GM21447 (cell line): ENCODE data around the gene CBLIF.
A peak's percentile ranks its signal among the peaks of the same experiment; 100 is the strongest.
"Not testable (repeated sequence)": the region's sequence is repeated elsewhere in the genome, so short reads cannot be mapped to it uniquely, and the experiment has no call there.

Experiments
- ATAC-seq: cut with Tn5 transposase; IDR thresholded peaks from one replicate; pipeline ENCODE4 v1.9.1; 2021; ENCODE audit not compliant: unreplicated experiment

CBLIF gene

DNA sequence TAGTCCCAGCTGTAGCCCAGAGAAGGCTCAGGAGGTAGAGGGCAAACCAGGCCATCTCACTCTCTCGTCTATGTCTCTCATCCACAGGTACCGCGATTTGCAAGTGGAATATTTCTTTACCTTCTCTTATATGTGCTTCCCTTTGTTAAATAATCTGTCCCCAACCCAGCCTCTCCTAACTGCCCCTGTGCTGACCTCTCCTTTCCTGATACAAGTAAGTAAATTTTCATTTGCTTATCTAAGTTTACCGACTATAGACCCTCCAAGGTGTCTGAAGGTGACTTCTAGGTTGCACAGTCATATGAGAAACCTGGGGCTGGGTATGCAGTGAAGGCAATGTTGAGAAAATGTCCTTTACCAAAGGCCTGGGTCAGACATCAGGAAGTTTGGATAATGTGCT is at the start of gene CBLIF:
Gene CBLIF (minus strand): TSS at position 101 of the 400 bp plus-strand sequence. CDS start 46 bp downstream, at position 55.
- ATAC-seq = no peak

- no peak for ATAC-seq
These were observed 49.3 kb upstream of the CBLIF start for GRCh38 chr11:59894616-59895015.

GRCh38 chr11:59891781-59892181 is 46.5 kb upstream of the CBLIF start:
- no peak for ATAC-seq

DNA sequence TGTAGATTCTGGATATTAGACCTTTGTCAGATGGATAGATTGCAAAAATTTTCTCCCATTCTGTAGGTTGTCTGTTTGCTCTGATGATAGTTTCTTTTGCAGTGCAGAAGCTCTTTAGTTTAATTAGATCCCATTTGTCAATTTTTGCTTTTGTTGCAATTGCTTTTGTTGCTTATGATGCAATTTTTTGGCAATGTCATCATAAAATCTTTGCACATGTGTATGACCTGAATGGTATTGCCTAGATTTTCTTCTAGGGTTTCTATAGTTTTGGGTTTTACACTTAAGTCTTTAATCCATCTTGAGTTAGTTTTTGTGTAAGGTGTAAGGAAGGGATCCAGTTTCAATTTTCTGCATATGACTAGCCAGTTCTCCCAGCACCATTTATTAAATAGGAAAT is 41.9 kb upstream of the CBLIF start:
- ATAC-seq = not testable (repeated sequence)

DNA sequence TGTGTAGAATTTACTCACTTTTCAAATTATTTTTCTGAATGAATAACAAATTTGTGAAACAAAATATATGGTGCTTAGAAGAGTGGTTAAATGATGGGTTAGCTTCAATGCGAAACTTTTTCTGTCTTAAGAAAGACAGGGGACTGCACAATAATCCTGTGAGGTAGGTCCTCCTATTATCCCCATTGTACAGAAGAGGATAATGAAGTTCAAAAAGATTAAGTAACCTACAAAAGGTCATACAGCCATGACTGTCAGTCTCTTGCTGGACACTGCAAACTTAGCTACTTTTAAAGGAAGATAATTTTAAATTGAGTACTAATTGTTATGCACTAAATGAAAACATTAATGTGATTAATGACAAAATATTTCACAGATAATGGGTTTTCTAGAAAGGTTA is 38.3 kb upstream of the CBLIF start:
- no peak for ATAC-seq

DNA sequence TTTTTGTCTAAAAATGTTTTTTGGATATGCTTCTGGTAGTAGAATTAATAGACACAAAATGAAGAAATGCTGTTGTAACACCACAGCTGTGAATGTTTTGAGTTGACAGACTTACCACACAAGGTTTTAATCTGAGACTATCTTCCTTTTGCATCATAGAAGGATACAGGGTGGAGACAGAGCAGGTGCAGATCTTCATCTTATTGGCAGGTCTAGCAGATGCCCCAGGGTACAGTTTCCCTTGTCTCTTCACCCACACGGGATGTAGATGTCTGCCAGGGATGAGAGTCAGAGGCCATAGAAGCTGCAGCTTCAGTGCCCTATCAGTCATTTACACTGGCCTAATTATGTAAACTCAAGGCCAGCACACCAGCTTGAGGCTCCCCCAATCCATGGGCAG is 34.3 kb upstream of the CBLIF start:
- ATAC-seq = no peak

GRCh38 chr11:59878575-59878974 is 33.3 kb upstream of the CBLIF start, which contains the start of gene OOSP3:
Gene OOSP3 (plus strand): TSS chr11:59878782. CDS start chr11:59878809, 27 bp downstream.
- no peak for ATAC-seq

DNA sequence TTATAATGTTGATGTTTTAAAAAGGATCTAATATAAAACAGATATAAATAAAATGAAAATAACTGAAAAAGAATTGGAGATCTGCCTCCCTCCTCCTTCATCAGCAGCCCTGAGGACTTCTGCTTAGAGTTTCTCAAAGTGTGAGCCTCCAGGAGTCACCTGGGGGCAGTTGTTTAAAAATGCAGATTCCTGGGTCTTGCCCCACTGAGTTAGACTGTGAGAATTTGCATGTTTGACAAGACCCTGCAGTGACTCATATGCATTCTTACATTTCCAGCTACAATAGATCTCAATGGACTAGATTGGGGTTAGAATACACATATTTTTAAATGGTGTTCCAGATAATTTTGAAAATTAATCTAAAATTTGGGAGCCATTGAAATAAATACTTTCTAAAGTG is 32.5 kb upstream of the CBLIF start:
- ATAC-seq = no peak

DNA sequence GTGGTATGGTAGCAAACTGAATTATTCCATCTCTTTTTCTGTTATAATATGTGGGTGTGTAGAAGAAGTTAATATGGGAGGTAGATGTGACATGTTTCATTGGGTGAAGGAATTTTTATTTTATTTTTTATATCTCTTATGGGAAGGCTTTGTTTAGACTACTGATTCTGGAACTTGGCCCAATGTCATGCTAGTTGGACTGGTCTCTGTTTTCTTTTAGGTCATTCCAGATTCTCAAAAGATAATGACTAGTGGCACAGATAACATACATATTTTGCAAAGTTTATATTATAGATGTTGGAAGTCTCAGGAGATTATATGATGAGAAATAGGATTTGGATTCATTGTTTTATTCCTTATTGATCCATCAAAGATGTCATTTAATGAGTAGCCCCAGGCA is 32.0 kb upstream of the CBLIF start:
- no peak for ATAC-seq

- ATAC-seq = no peak
These were observed 30.7 kb upstream of the CBLIF start for GRCh38 chr11:59875856-59876519.

DNA sequence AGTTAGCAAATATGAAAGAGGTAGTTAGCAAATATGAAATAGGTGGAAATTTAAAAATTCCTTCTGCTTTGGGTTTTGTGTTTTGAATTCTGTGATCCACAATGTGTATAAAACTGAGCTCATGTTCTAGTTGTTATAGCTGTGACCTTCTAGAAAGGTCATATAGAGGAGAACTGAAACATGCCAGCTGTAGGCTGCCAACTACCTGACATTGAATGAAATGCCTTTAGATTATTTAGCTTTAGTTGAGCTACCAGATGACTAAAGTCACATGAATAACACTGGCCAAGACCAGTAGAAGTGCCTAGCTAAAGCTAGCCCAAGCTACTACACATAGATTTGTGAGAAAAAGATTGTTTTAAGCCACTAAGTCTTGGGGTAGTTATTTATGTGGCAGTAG is 26.8 kb upstream of the CBLIF start:
- no peak for ATAC-seq

- ATAC-seq = no peak
These were observed 22.6 kb upstream of the CBLIF start for GRCh38 chr11:59867946-59868345.

- ATAC-seq = no peak
These were observed 21.5 kb upstream of the CBLIF start for GRCh38 chr11:59866836-59867235.

DNA sequence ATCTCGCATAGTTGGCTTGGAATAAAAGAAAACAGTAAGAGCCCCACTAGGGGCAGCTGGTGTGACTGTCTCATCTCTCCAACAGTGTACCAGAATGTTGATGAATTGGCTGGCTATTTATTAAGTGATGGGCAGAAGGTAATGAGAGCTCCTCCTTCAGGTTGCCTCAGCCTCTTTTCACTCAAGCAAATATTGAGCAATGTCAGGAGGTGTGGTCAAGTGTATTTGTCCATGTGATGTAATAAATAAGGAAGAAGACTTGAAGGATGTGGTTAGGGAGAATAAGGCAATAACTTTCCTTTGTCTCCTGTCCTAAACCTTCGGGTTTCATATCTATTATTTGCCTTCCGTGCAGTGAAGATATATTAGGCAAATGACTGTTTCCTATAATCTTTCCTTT is 21.1 kb upstream of the CBLIF start, which contains the start of gene TCN1:
Gene TCN1 (minus strand): TSS at position 91 of the 400 bp plus-strand sequence. CDS start 17 bp downstream, at position 74.
- ATAC-seq = no peak

- ATAC-seq = no peak
These were observed 19.7 kb upstream of the CBLIF start for GRCh38 chr11:59865031-59865430.

DNA sequence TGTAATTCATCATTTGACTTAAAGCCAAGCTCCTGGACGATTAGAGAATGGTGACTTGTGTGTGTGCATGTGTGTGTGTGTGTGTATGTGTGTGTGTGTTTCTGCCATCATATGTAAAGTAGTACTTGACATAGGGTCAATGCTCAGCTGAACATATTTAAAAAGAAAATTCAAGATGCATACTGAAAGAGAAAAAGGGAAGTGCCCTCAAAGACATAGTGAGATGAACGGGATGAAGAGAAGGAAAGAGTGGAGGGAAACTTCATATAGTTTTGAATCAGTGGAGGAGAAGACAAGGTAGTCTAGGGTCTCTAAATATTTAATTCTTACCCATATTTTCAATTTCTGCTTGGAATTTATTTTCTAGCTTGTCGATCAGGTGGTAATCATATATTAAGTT is 17.0 kb upstream of the CBLIF start:
- no peak for ATAC-seq

- no peak for ATAC-seq
These were observed 14.4 kb upstream of the CBLIF start for GRCh38 chr11:59859673-59860072.

GRCh38 chr11:59857439-59858434 is 12.4 kb upstream of the CBLIF start:
- ATAC-seq = no peak

GRCh38 chr11:59854871-59855270 is 9.6 kb upstream of the CBLIF start:
- no peak for ATAC-seq

- ATAC-seq = not testable (repeated sequence)
These were observed 6.1 kb upstream of the CBLIF start for GRCh38 chr11:59851416-59851815.

DNA sequence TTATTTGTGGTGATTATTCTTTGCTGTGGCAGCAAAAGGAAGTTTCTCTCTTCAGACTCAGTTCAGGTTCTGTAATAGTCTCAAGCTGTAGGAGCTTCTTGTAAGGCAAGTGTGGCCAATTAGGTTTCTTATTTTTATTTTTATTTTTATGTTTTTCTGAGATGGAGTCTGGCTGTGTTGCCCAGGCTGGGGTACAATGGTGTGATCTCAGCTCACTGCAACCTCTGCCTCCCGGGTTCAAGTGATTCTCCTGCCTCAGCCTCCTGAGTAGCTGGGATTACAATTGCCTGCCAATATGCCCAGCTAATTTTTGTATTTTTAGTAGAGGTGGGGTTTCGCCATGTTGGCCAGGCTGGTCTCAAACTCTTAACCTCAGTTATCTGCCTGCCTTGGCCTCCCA is 4.3 kb upstream of the CBLIF start:
- not testable (repeated sequence) for ATAC-seq

DNA sequence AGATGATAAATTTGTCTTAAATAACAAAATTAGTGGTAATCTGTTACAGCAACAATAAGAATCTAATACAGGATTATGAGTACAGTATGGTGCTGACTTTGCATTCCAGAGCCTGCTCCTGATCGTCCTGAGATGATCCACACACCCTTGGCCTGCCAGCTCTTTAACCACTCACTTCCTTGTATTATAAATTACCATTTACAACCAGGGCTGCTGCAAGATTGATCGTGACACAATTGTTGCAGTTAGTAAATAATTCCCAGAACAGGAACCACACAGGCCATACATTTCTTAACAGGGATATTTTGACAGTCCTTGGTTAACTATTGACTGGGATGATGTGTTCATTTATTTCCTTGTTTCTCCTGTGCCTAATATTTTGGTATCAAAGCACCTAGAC is 3.8 kb upstream of the CBLIF start:
- ATAC-seq = peak; percentile 58
